ENCODE results near the gene KRT7. TPM values are rescaled to one million over a fixed set of nuclear protein-coding genes. Genes with fewer than 3 reads are reported as not detected.

The KRT7 gene
- total and polyA plus RNA-seq, 12 donors, result 0.33 to 34.8 (median 8.4) TPM

DNA sequence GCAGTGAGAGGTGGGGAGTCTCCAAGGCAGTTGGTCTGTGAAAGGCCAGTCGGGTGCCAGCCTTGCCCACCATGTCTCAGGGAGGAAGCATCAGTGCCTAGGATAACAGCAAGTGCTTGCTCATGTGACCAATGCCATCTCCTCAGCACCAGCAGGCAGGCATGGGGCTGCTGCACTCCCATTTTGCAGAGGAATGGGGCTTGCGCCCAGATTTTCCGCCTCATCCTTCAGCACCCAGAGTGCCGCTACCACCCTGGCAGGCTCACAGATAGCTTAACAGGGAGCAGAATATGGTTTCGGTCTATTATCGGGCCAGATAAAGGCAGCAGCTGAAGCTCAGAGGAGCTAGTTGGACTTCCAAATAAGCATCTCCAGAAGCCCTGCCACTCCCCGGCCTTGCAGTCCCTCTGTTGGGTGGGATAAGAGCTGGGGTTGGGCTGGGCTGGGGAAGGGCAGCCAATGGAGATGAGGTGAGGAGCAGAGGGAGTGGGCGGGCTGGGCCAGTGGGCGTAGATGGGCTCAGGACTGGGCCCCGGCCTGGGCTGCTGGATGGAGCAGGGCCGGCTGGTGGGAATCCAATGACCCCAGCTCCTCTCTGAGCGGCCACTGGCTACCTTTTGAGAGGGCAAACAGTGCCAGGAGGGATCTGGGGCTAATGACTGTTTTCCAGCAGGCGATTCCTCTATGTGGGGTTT lies 32.8 kb upstream of the KRT7 start:
- H3K4me1 ChIP-seq (replicated peaks in 1 of 2), result peaks cover 0 to 23% of the 10 kb centered on the region in 2 donors
- no peak overlapping the region for H3K4me3 ChIP-seq
- intact Hi-C loops (cut with DNase I), result no loop called here
- DNase-seq, result peak in 1 of 7 donors; percentile 16
- H3K27me3 ChIP-seq, result no peaks in the 10 kb centered on the region
- TF ChIP-seq, protein P1, sequence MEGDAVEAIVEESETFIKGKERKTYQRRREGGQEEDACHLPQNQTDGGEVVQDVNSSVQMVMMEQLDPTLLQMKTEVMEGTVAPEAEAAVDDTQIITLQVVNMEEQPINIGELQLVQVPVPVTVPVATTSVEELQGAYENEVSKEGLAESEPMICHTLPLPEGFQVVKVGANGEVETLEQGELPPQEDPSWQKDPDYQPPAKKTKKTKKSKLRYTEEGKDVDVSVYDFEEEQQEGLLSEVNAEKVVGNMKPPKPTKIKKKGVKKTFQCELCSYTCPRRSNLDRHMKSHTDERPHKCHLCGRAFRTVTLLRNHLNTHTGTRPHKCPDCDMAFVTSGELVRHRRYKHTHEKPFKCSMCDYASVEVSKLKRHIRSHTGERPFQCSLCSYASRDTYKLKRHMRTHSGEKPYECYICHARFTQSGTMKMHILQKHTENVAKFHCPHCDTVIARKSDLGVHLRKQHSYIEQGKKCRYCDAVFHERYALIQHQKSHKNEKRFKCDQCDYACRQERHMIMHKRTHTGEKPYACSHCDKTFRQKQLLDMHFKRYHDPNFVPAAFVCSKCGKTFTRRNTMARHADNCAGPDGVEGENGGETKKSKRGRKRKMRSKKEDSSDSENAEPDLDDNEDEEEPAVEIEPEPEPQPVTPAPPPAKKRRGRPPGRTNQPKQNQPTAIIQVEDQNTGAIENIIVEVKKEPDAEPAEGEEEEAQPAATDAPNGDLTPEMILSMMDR (IDR thresholded peaks at IDR 0.05), result no peak
- no peak for TF ChIP-seq POLR2A (IDR thresholded peaks at IDR 0.05)
- H3K36me3 ChIP-seq (replicated peaks in 1 of 2), result no peaks in the 10 kb centered on the region
- H3K27ac ChIP-seq, result no peak overlapping the region
- 88 to 97% (median 97%) methylated on average over 10 to 13 of the region's 13 CpGs for whole genome bisulfite sequencing, 4 donors
- H3K9me3 ChIP-seq (replicated peaks in 1 of 3), result no peaks in the 10 kb centered on the region

DNA sequence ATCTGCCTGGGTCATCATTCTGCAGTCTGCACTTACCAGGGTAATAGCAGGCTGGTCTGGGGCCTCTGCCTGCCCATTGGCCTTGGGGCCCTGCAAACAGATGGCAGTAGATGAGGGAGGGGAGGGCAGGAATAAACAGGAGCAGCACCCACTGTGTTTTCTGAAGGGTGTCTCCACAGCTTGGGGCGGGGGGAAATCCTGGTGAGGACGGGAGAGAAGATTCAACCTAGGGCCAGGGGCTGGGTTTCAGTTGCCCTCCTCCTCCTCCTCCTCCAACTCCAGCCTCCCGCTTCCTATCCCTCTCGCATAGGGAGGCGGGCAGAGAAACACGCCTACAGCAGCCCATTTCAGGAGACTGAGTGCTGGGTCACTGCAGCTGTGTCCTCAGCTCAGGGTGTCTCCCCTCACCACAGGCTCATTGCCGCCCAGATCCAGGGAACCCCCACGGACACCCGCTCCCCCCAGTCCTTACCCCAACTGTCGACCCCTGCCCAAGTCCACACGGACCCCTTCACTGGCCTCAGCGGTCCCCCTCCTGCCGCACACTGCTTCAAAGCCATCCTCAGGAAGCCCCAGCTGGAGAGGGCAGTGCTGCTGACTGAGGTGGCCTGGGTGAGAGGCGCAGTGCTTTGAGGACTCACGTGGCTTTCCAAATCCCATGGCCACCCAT lies 32.1 kb upstream of the KRT7 start:
- Histone ChIP-seq H3K36me3 (replicated peaks in 1 of 2) (no peaks in the 10 kb centered on the region), H3K4me3 (no peak overlapping the region), H3K9me3 (replicated peaks in 1 of 3) (no peaks in the 10 kb centered on the region), H3K27ac (no peak overlapping the region), H3K27me3 (no peaks in the 10 kb centered on the region), H3K4me1 (replicated peaks in 1 of 2) (peaks cover 0 to 23% of the 10 kb centered on the region in 2 donors)
- intact Hi-C loops (cut with DNase I), result no loop called here
- WGBS, 4 donors, result 86 to 97% (median 87%) methylated on average over 13 to 15 of the region's 15 CpGs
- no peak for TF ChIP-seq POLR2A (IDR thresholded peaks at IDR 0.05)
- TF ChIP-seq, protein P1 (IDR thresholded peaks at IDR 0.05), result no peak
- DNase-seq, result peak in 1 of 7 donors; percentile 13

DNA sequence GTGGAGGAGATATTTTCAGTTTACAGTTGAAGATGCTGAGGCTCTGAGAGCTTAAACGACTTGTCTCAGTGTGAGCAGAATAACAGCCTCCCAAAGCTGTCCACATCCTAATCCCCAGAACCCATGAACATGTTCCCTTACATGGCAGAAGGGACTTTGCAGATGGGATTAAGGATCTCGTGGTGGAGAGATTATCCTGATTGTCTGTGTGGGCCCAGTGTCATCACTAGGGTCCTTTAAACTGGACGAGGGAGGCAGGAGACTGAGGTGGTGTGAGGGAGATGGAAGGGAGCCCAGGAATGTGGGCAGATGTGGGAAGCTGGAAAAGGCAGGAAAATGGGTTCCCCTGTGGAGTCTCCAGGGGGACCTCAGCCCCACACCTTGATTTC lies 31.6 kb upstream of the KRT7 start:
- TF ChIP-seq, protein P1 (IDR thresholded peaks at IDR 0.05), result no peak
- TF ChIP-seq POLR2A (IDR thresholded peaks at IDR 0.05), result no peak
- WGBS, 4 donors, result 54 to 66% (median 61%) methylated on average over 3 of the region's 3 CpGs
- intact Hi-C loops (cut with DNase I), result no loop called here
- no peak for DNase-seq
- Histone ChIP-seq H3K27me3 (no peaks in the 10 kb centered on the region), H3K36me3 (replicated peaks in 1 of 2) (no peaks in the 10 kb centered on the region), H3K9me3 (replicated peaks in 1 of 3) (no peaks in the 10 kb centered on the region), H3K4me1 (replicated peaks in 1 of 2) (peaks cover 0 to 23% of the 10 kb centered on the region in 2 donors), H3K27ac (no peak overlapping the region), H3K4me3 (no peak overlapping the region)

DNA sequence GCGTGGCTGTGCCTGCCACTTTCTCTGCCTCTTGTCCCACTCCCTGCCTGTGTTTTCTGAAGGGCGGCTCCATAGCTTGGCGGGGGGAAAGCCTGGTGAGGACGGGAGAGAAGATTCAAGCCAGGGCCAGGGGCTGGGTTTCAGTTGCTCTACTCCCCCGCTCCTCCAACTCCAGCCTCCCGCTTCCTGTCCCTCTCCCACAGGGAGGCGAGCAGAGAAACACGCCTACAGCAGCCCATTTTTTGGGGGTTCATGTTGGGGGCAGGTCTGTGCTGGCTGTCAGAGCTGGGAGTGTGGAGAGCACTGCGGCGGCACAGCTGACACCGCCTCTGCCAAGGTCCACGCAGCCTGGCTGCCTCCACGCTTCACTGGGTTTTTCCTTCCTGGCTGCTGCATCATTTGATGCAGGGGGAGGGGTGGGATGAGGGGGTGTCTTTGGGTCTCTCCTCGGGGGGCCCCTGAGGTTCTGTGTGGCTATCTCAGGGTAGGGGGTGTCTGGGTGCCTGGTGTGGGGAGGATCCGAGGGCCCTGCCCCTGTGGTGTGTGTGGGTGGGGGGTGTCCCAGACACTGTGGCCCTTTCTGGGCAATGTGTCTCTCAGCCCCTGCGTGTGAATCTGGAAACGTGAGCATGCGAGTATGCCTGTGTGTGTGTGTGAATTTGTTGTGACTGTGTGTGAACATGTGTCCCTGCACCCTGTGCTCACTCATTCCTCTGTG lies 30.5 kb upstream of the KRT7 start:
- Histone ChIP-seq H3K36me3 (replicated peaks in 1 of 2) (no peaks in the 10 kb centered on the region), H3K27me3 (no peaks in the 10 kb centered on the region), H3K4me3 (no peak overlapping the region), H3K27ac (peak overlapping the region in 1 of 5 donors; percentile 59), H3K9me3 (replicated peaks in 1 of 3) (no peaks in the 10 kb centered on the region), H3K4me1 (replicated peaks in 1 of 2) (peaks cover 1 to 26% of the 10 kb centered on the region in 2 donors)
- 54 to 79% (median 62%) methylated on average over 12 to 18 of the region's 18 CpGs for WGBS, 4 donors
- intact Hi-C loops (cut with DNase I), result no loop called here
- DNase-seq, result peak in 1 of 7 donors; percentile 21
- no peak for TF ChIP-seq POLR2A (IDR thresholded peaks at IDR 0.05)
- TF ChIP-seq, protein P1 (IDR thresholded peaks at IDR 0.05), result no peak
